ENCODE results near the gene SCG5.
"Not testable (repeated sequence)": the region's sequence is repeated elsewhere in the genome, so short reads cannot be mapped to it uniquely, and the experiment has no call there.

Gene SCG5

GRCh38 chr15:32641517-32642059 lies at the start of gene SCG5:
TSS of gene SCG5 (plus strand) at chr15:32641710. CDS start at chr15:32643593, 1,883 bp downstream.
- no peak within 1 kb of the TSS for H3K27ac ChIP-seq (ENCODE audit: low read depth, low read length)
- H3K36me3 ChIP-seq (ENCODE audit: control insufficient read depth in 5 of 5, insufficient read depth in 5 of 5, low read length in 5 of 5), result no peaks in the 10 kb centered on the region
- H3K4me3 ChIP-seq (ENCODE audit: low read depth in 1 of 5, low read length in 5 of 5), result no peak within 1 kb of the TSS
- peaks cover 0 to 4% (median 0%) of the 10 kb centered on the region in 5 donors for H3K4me1 ChIP-seq (ENCODE audit: control insufficient read depth in 5 of 5, insufficient read depth in 5 of 5, low read length in 5 of 5)
- no peak within 1 kb of the TSS for H3K9ac ChIP-seq (ENCODE audit: low read length in 5 of 5)
- peaks cover 9 to 16% (median 14%) of the 10 kb centered on the region in 5 donors for H3K27me3 ChIP-seq (ENCODE audit: control insufficient read depth in 5 of 5, insufficient read depth in 4 of 5, low read length in 5 of 5)
- H3K9me3 ChIP-seq (ENCODE audit: control insufficient read depth in 5 of 5, low read length in 5 of 5), result no peaks in the 10 kb centered on the region

- H3K9me3 ChIP-seq (ENCODE audit: control insufficient read depth in 5 of 5, low read length in 5 of 5); H3K36me3 ChIP-seq (ENCODE audit: control insufficient read depth in 5 of 5, insufficient read depth in 5 of 5, low read length in 5 of 5); H3K27me3 ChIP-seq (ENCODE audit: control insufficient read depth in 5 of 5, insufficient read depth in 4 of 5, low read length in 5 of 5); H3K27ac ChIP-seq (ENCODE audit: low read depth, low read length); H3K4me1 ChIP-seq (ENCODE audit: control insufficient read depth in 5 of 5, insufficient read depth in 5 of 5, low read length in 5 of 5); H3K9ac ChIP-seq (ENCODE audit: low read length in 5 of 5); H3K4me3 ChIP-seq (ENCODE audit: low read depth in 1 of 5, low read length in 5 of 5): not testable (repeated sequence)
Observed at GRCh38 chr15:32593151-32593550, 48.4 kb upstream of the SCG5 start, which contains the start of gene GOLGA8N. TSS of gene GOLGA8N (plus strand) at chr15:32593456.

DNA sequence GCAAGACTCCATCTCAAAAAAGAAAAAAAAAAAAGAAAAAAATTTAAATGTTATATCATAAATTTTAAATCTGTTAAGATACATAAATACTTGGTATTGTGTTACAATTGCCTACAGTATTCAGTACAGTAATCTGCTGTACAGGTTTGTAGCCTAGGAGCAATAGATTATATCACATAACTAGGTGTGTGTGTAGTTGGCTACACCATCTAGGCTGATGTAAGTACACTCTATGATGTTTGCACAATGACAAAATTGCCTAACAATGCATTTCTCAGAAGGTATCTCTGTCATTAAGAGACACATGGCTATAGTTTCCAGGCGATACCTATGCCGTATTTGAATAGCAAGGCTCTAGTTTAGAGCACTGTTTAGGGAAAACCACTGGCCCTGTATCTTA lies 32.0 kb upstream of the SCG5 start:
- not testable (repeated sequence) for H3K36me3 ChIP-seq (ENCODE audit: control insufficient read depth in 5 of 5, insufficient read depth in 5 of 5, low read length in 5 of 5); H3K9ac ChIP-seq (ENCODE audit: low read length in 5 of 5); H3K4me3 ChIP-seq (ENCODE audit: low read depth in 1 of 5, low read length in 5 of 5); H3K9me3 ChIP-seq (ENCODE audit: control insufficient read depth in 5 of 5, low read length in 5 of 5); H3K27me3 ChIP-seq (ENCODE audit: control insufficient read depth in 5 of 5, insufficient read depth in 4 of 5, low read length in 5 of 5); H3K4me1 ChIP-seq (ENCODE audit: control insufficient read depth in 5 of 5, insufficient read depth in 5 of 5, low read length in 5 of 5); H3K27ac ChIP-seq (ENCODE audit: low read depth, low read length)

GRCh38 chr15:32610719-32611118 lies 30.8 kb upstream of the SCG5 start:
- not testable (repeated sequence) for H3K27me3 ChIP-seq (ENCODE audit: control insufficient read depth in 5 of 5, insufficient read depth in 4 of 5, low read length in 5 of 5); H3K36me3 ChIP-seq (ENCODE audit: control insufficient read depth in 5 of 5, insufficient read depth in 5 of 5, low read length in 5 of 5); H3K9me3 ChIP-seq (ENCODE audit: control insufficient read depth in 5 of 5, low read length in 5 of 5); H3K4me1 ChIP-seq (ENCODE audit: control insufficient read depth in 5 of 5, insufficient read depth in 5 of 5, low read length in 5 of 5); H3K9ac ChIP-seq (ENCODE audit: low read length in 5 of 5); H3K27ac ChIP-seq (ENCODE audit: low read depth, low read length); H3K4me3 ChIP-seq (ENCODE audit: low read depth in 1 of 5, low read length in 5 of 5)

- H3K4me3 ChIP-seq (ENCODE audit: low read depth in 1 of 5, low read length in 5 of 5), result peak overlapping the region; percentile 59 to 84 (median 72)
- not testable (repeated sequence) for H3K4me1 ChIP-seq (ENCODE audit: control insufficient read depth in 5 of 5, insufficient read depth in 5 of 5, low read length in 5 of 5); H3K36me3 ChIP-seq (ENCODE audit: control insufficient read depth in 5 of 5, insufficient read depth in 5 of 5, low read length in 5 of 5); H3K27me3 ChIP-seq (ENCODE audit: control insufficient read depth in 5 of 5, insufficient read depth in 4 of 5, low read length in 5 of 5); H3K9me3 ChIP-seq (ENCODE audit: control insufficient read depth in 5 of 5, low read length in 5 of 5)
- H3K27ac ChIP-seq (ENCODE audit: low read depth, low read length), result peak overlapping the region; percentile 90
- H3K9ac ChIP-seq (ENCODE audit: low read length in 5 of 5), result peak overlapping the region in 4 of 5 donors; percentile 30 to 79 (median 68)
Observed at GRCh38 chr15:32614712-32615050, 26.8 kb upstream of the SCG5 start.

DNA sequence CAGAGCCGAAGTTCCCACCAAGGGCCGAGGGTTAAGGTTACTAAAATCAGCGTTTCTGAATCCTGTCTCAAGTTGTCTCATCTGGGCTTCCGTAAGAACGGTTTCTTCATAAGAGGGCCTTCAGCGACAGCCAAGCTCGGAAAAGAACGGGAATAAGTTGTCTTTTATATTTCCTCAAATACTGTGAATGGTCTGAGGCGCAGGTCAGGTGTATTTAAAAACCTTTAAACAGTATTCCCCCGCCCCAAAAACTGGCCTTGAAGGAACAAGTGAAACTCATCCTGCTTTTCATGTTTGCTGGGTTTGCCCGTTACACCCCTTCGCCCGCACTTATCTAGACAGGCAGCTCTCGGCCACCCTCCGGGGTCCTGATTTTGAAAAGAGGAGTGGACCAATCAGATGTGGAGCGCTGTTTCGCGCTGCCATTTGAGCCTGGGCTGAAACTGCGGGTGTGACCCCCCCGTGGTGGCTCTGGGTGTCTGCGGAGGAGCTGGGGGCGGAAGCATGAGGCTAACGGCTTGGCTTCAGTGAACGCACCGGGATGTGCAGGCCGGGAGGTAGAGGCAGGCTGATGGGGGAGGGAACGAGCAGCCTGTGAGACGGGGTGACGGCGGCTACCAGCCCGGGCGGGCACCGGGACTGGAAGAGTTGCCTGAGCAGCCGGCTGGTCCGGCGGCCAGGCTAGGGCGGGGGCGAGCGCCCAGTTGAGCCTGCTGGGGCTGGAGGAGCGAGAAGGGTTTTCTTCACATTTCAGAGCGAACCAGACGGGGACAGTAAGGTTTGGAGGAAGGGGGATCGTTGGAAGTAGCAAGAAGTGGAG lies 26.2 kb upstream of the SCG5 start, which contains the start of gene ARHGAP11A:
TSS of gene ARHGAP11A (plus strand) at position 454 of the 820 bp plus-strand sequence. CDS start 708 bp downstream, outside the sequence.
- not testable (repeated sequence) for H3K27me3 ChIP-seq (ENCODE audit: control insufficient read depth in 5 of 5, insufficient read depth in 4 of 5, low read length in 5 of 5); H3K4me1 ChIP-seq (ENCODE audit: control insufficient read depth in 5 of 5, insufficient read depth in 5 of 5, low read length in 5 of 5); H3K9me3 ChIP-seq (ENCODE audit: control insufficient read depth in 5 of 5, low read length in 5 of 5); H3K36me3 ChIP-seq (ENCODE audit: control insufficient read depth in 5 of 5, insufficient read depth in 5 of 5, low read length in 5 of 5)
- Histone ChIP-seq H3K4me3 (ENCODE audit: low read depth in 1 of 5, low read length in 5 of 5) (peak within 1 kb of the TSS; percentile 59 to 84 (median 72)), H3K27ac (ENCODE audit: low read depth, low read length) (peak within 1 kb of the TSS; percentile 90), H3K9ac (ENCODE audit: low read length in 5 of 5) (peak within 1 kb of the TSS in 4 of 5 donors; percentile 30 to 79 (median 68))

DNA sequence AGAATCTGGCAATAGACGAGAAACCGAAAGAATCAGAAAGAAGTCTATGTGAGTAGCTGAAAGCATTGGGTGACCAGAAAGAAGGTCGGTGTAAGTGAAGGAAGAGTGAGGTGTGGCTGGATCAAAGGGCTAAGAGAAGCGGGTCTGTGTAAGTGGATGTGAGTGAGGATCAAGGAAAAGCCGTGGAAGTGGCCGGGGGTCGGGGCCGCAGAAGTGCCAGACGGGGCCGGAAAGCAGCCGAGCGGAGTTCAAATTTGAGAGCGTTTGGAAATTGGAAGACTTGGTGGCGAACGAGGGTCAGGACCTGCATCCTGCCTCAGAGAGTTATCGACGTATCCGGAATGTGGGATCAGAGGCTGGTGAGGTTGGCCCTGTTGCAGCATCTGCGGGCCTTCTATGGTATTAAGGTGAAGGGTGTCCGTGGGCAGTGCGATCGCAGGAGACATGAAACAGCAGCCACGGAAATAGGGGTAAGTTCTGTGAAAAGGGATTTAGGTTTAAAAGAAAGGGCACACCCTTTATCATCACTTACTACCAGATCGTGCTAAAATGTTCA lies 25.6 kb upstream of the SCG5 start:
- Histone ChIP-seq H3K9ac (ENCODE audit: low read length in 5 of 5) (peak overlapping the region in 2 of 5 donors; percentile 57 to 58), H3K4me3 (ENCODE audit: low read depth in 1 of 5, low read length in 5 of 5) (peak overlapping the region; percentile 57 to 81 (median 70))
- H3K4me1 ChIP-seq (ENCODE audit: control insufficient read depth in 5 of 5, insufficient read depth in 5 of 5, low read length in 5 of 5); H3K27ac ChIP-seq (ENCODE audit: low read depth, low read length); H3K36me3 ChIP-seq (ENCODE audit: control insufficient read depth in 5 of 5, insufficient read depth in 5 of 5, low read length in 5 of 5); H3K27me3 ChIP-seq (ENCODE audit: control insufficient read depth in 5 of 5, insufficient read depth in 4 of 5, low read length in 5 of 5); H3K9me3 ChIP-seq (ENCODE audit: control insufficient read depth in 5 of 5, low read length in 5 of 5): not testable (repeated sequence)

GRCh38 chr15:32636410-32636809 lies 5.1 kb upstream of the SCG5 start:
- no peaks in the 10 kb centered on the region for H3K9me3 ChIP-seq (ENCODE audit: control insufficient read depth in 5 of 5, low read length in 5 of 5)
- H3K4me1 ChIP-seq (ENCODE audit: control insufficient read depth in 5 of 5, insufficient read depth in 5 of 5, low read length in 5 of 5), result no peaks in the 10 kb centered on the region
- no peak overlapping the region for H3K9ac ChIP-seq (ENCODE audit: low read length in 5 of 5)
- peaks cover 2 to 4% (median 2%) of the 10 kb centered on the region in 5 donors for H3K27me3 ChIP-seq (ENCODE audit: control insufficient read depth in 5 of 5, insufficient read depth in 4 of 5, low read length in 5 of 5)
- peaks cover 0 to 5% (median 0%) of the 10 kb centered on the region in 5 donors for H3K36me3 ChIP-seq (ENCODE audit: control insufficient read depth in 5 of 5, insufficient read depth in 5 of 5, low read length in 5 of 5)
- H3K27ac ChIP-seq (ENCODE audit: low read depth, low read length), result no peak overlapping the region
- H3K4me3 ChIP-seq (ENCODE audit: low read depth in 1 of 5, low read length in 5 of 5), result no peak overlapping the region

DNA sequence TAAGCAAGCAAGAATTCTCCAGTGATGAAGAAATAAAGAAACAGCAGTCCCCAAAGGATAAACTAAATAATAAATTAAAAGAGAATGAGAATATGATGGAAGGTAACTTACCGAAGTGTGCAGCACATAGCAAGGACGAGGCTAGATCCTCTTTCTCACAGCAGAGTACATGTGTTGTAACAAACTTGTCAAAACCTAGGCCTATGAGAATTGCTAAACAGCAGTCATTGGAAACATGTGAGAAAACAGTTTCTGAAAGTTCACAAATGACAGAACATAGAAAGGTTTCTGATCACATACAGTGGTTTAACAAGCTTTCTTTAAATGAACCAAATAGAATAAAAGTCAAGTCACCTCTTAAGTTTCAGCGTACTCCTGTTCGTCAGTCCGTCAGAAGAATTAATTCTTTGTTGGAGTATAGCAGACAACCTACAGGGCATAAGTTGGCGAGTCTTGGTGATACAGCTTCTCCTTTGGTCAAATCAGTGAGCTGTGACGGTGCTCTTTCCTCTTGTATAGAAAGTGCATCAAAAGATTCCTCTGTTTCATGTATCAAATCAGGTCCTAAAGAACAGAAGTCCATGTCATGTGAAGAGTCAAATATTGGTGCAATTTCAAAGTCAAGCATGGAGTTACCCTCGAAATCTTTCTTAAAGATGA lies 4.5 kb upstream of the SCG5 start:
- Histone ChIP-seq H3K27ac (ENCODE audit: low read depth, low read length) (no peak overlapping the region), H3K27me3 (ENCODE audit: control insufficient read depth in 5 of 5, insufficient read depth in 4 of 5, low read length in 5 of 5) (peaks cover 8 to 9% (median 9%) of the 10 kb centered on the region in 5 donors), H3K9me3 (ENCODE audit: control insufficient read depth in 5 of 5, low read length in 5 of 5) (no peaks in the 10 kb centered on the region)

DNA sequence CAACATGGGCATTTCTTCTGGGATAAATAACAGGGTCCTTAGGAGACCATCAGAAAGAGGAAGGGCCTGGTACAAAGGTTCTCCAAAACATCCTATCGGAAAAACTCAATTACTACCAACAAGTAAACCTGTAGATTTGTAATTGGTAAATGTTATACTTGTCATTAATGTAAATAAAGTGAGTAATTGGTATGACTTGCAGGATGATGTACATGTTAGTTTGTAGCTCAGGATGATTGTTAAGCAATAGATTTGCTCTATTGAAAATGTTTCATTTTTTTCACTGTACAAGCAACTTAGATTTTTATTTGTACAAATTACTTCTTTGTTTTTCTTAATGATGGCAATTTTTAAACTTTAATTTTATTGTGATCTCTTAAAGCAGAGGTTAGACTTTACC lies 3.8 kb upstream of the SCG5 start:
- no peak overlapping the region for H3K9ac ChIP-seq (ENCODE audit: low read length in 5 of 5)
- peaks cover 0 to 4% (median 0%) of the 10 kb centered on the region in 5 donors for H3K4me1 ChIP-seq (ENCODE audit: control insufficient read depth in 5 of 5, insufficient read depth in 5 of 5, low read length in 5 of 5)
- no peaks in the 10 kb centered on the region for H3K9me3 ChIP-seq (ENCODE audit: control insufficient read depth in 5 of 5, low read length in 5 of 5)
- peaks cover 9 to 13% (median 12%) of the 10 kb centered on the region in 5 donors for H3K27me3 ChIP-seq (ENCODE audit: control insufficient read depth in 5 of 5, insufficient read depth in 4 of 5, low read length in 5 of 5)
- H3K27ac ChIP-seq (ENCODE audit: low read depth, low read length), result no peak overlapping the region
- H3K36me3 ChIP-seq (ENCODE audit: control insufficient read depth in 5 of 5, insufficient read depth in 5 of 5, low read length in 5 of 5), result peaks cover 0 to 5% (median 0%) of the 10 kb centered on the region in 5 donors
- no peak overlapping the region for H3K4me3 ChIP-seq (ENCODE audit: low read depth in 1 of 5, low read length in 5 of 5)

More for the DNA sequence above, 4.5 kb upstream of the SCG5 start:
- H3K4me1 ChIP-seq (ENCODE audit: control insufficient read depth in 5 of 5, insufficient read depth in 5 of 5, low read length in 5 of 5), result peaks cover 0 to 4% (median 0%) of the 10 kb centered on the region in 5 donors
- no peak overlapping the region for H3K4me3 ChIP-seq (ENCODE audit: low read depth in 1 of 5, low read length in 5 of 5)
- H3K36me3 ChIP-seq (ENCODE audit: control insufficient read depth in 5 of 5, insufficient read depth in 5 of 5, low read length in 5 of 5), result peaks cover 0 to 5% (median 0%) of the 10 kb centered on the region in 5 donors
- H3K9ac ChIP-seq (ENCODE audit: low read length in 5 of 5), result no peak overlapping the region
